ENCODE data around the gene AATF.

DNA sequence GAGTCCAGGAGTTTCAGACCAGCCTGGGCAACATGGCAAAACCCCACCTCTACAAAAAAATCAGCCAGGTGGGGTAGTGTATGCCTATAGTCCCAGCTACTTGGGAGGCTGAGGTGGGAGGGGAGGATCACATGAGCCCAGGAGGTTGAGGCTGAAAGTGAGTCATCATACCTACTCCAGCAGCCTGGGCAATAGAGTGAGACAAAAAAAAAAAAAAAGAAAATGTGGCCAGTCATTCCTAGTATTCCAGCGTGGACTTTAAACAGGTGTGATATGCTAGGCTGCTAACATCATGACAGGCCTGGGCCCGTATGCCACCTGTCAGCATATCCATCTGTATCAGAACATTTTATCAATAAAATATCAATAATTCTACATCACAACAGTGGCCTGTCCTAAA, 143.3 kb downstream of the AATF start:
- TF ChIP-seq, protein P1, sequence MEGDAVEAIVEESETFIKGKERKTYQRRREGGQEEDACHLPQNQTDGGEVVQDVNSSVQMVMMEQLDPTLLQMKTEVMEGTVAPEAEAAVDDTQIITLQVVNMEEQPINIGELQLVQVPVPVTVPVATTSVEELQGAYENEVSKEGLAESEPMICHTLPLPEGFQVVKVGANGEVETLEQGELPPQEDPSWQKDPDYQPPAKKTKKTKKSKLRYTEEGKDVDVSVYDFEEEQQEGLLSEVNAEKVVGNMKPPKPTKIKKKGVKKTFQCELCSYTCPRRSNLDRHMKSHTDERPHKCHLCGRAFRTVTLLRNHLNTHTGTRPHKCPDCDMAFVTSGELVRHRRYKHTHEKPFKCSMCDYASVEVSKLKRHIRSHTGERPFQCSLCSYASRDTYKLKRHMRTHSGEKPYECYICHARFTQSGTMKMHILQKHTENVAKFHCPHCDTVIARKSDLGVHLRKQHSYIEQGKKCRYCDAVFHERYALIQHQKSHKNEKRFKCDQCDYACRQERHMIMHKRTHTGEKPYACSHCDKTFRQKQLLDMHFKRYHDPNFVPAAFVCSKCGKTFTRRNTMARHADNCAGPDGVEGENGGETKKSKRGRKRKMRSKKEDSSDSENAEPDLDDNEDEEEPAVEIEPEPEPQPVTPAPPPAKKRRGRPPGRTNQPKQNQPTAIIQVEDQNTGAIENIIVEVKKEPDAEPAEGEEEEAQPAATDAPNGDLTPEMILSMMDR (IDR thresholded peaks at IDR 0.05; ENCODE audit: poor library complexity, severe bottlenecking): no peak
- TF ChIP-seq EZH2 (IDR thresholded peaks at IDR 0.05; ENCODE audit: borderline replicate concordance, insufficient read depth, low read length, poor library complexity, severe bottlenecking) (no peak), TAF1 (IDR thresholded peaks at IDR 0.05; ENCODE audit: low read depth) (no peak), POLR2AphosphoS5 (IDR thresholded peaks at IDR 0.05) (no peak)
- TF ChIP-seq, protein P2, sequence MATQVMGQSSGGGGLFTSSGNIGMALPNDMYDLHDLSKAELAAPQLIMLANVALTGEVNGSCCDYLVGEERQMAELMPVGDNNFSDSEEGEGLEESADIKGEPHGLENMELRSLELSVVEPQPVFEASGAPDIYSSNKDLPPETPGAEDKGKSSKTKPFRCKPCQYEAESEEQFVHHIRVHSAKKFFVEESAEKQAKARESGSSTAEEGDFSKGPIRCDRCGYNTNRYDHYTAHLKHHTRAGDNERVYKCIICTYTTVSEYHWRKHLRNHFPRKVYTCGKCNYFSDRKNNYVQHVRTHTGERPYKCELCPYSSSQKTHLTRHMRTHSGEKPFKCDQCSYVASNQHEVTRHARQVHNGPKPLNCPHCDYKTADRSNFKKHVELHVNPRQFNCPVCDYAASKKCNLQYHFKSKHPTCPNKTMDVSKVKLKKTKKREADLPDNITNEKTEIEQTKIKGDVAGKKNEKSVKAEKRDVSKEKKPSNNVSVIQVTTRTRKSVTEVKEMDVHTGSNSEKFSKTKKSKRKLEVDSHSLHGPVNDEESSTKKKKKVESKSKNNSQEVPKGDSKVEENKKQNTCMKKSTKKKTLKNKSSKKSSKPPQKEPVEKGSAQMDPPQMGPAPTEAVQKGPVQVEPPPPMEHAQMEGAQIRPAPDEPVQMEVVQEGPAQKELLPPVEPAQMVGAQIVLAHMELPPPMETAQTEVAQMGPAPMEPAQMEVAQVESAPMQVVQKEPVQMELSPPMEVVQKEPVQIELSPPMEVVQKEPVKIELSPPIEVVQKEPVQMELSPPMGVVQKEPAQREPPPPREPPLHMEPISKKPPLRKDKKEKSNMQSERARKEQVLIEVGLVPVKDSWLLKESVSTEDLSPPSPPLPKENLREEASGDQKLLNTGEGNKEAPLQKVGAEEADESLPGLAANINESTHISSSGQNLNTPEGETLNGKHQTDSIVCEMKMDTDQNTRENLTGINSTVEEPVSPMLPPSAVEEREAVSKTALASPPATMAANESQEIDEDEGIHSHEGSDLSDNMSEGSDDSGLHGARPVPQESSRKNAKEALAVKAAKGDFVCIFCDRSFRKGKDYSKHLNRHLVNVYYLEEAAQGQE (IDR thresholded peaks at IDR 0.05; ENCODE audit: borderline replicate concordance): no peak
